Lung (tissue), 12 donors: ENCODE measurements around the gene BCR. TPM values are rescaled to one million over a fixed set of nuclear protein-coding genes. Genes with fewer than 3 reads are reported as not detected.

Source experiments
- ATAC-seq: fragments of 200-7000 bp; cut with Tn5 transposase; one replicate; pipeline ENCODE4 v1.9.1; 2020; ENCODE audit warnings: moderate number of reproducible peaks; ENCODE audit not compliant: insufficient read depth, low FRiP score
- DNase-seq, 3 donors: peaks; one replicate each; pipeline ENCODE4 v3.0.0-alpha.2; 2013 to 2017
- H3K27ac ChIP-seq, 2 donors: one replicate each; pipeline ENCODE4 v1.5.1; 2013; ENCODE audit warnings: mild to moderate bottlenecking in 2 of 2, moderate library complexity in 2 of 2, control low read depth in 1 of 2, inconsistent platforms in 1 of 2, low read depth in 1 of 2, low read length in 1 of 2
- H3K27me3 ChIP-seq, 3 donors: one replicate each; pipeline ENCODE4 v1.5.1; 2013; ENCODE audit warnings: low read length in 2 of 3; ENCODE audit not compliant: control insufficient read depth in 3 of 3, insufficient read depth in 3 of 3
- H3K36me3 ChIP-seq, 4 donors: one replicate each; pipeline ENCODE4 v1.5.1; 2013; ENCODE audit warnings: low read length in 4 of 4, mild to moderate bottlenecking in 1 of 4, moderate library complexity in 1 of 4; ENCODE audit not compliant: control insufficient read depth in 4 of 4, insufficient read depth in 4 of 4
- H3K4me1 ChIP-seq, 5 donors: one replicate each; pipeline ENCODE4 v1.5.1; 2013; ENCODE audit warnings: low read length in 5 of 5, mild to moderate bottlenecking in 2 of 5, moderate library complexity in 1 of 5; ENCODE audit not compliant: control insufficient read depth in 5 of 5, insufficient read depth in 5 of 5
- H3K4me3 ChIP-seq: one replicate; pipeline ENCODE4 v1.5.1; 2013; ENCODE audit warnings: mild to moderate bottlenecking, control low read depth, moderate library complexity
- H3K9ac ChIP-seq, 2 donors: one replicate each; pipeline ENCODE4 v1.5.1; 2013; ENCODE audit warnings: low read length in 2 of 2, control low read depth in 1 of 2; ENCODE audit not compliant: insufficient read depth in 1 of 2
- H3K9me3 ChIP-seq, 4 donors: one replicate each; pipeline ENCODE4 v1.5.1; 2013; ENCODE audit warnings: low read length in 3 of 4, mild to moderate bottlenecking in 1 of 4, moderate library complexity in 1 of 4; ENCODE audit not compliant: control insufficient read depth in 4 of 4, insufficient read depth in 3 of 4
- CTCF ChIP-seq: IDR thresholded peaks from 2 replicates; pipeline ENCODE4 v1.5.1; 2012; ENCODE audit warnings: mild to moderate bottlenecking; ENCODE audit errors: control extremely low read depth, extremely low read depth
- WGBS, 2 donors: extraction: QIAGEN DNeasy Blood & Tissue Kit; methylation state at CpG; one replicate each; pipeline ENCODE4 v1.1.7; 2013; 5-methylcytosine and 5-hydroxymethylcytosine counted together
- polyA plus RNA-seq, 2 donors: library from polyadenylated mRNA; stranded (reverse); fragments of 200-250 nt; gene quantifications; one replicate each; pipeline ENCODE4 v1.2.1, GENCODE V29; 2013
- total RNA-seq, 2 donors: library from RNA; depleted of rRNA in 1 of 2; stranded (reverse); fragments of >200 nt in 1 of 2; gene quantifications; one replicate each; pipeline ENCODE4 v1.2.1, GENCODE V29; 2014 to 2021
- donor health status: control.
- donor health status: control.
- donor health status: Bipolar disorder and iron deficiency.
- donor health status: healthy.
- donor health status: DM: yes; HTN: yes; CAD: no.

Gene BCR
- total and polyA plus RNA-seq, 4 donors = 21.8 to 67.3 (median 31.8) TPM

- Histone ChIP-seq H3K9me3 (no peaks in the 10 kb centered on the region), H3K4me1 (peaks cover 0 to 12% (median 4%) of the 10 kb centered on the region in 5 donors), H3K27me3 (no peaks in the 10 kb centered on the region), H3K36me3 (no peaks in the 10 kb centered on the region), H3K27ac (no peak overlapping the region), H3K9ac (no peak overlapping the region), H3K4me3 (no peak overlapping the region)
- DNase-seq (no peak), ATAC-seq (no peak)
- WGBS, 2 donors = 91 to 92% methylated on average over 4 of the region's 4 CpGs
- TF ChIP-seq CTCF = no peak
Measured at GRCh38 chr22:23161029-23161428, 19.3 kb upstream of the BCR start.

- 92 to 93% methylated on average over 13 of the region's 13 CpGs for WGBS, 2 donors
- TF ChIP-seq CTCF = no peak
- no peak for ATAC-seq
- Histone ChIP-seq H3K36me3 (no peaks in the 10 kb centered on the region), H3K4me3 (no peak overlapping the region), H3K9ac (no peak overlapping the region), H3K9me3 (no peaks in the 10 kb centered on the region), H3K4me1 (peaks cover 0 to 16% (median 4%) of the 10 kb centered on the region in 5 donors), H3K27ac (no peak overlapping the region), H3K27me3 (no peaks in the 10 kb centered on the region)
- no peak for DNase-seq
Measured at GRCh38 chr22:23161574-23161973, 18.7 kb upstream of the BCR start.

GRCh38 chr22:23163665-23164064 is 16.6 kb upstream of the BCR start:
- H3K4me1 ChIP-seq = peaks cover 0 to 20% (median 3%) of the 10 kb centered on the region in 5 donors
- DNase-seq (peak; percentile 57 to 78 (median 74)), ATAC-seq (no peak)
- no peaks in the 10 kb centered on the region for H3K9me3 ChIP-seq
- H3K27ac ChIP-seq = no peak overlapping the region
- H3K4me3 ChIP-seq = no peak overlapping the region
- H3K36me3 ChIP-seq = no peaks in the 10 kb centered on the region
- H3K9ac ChIP-seq = peak overlapping the region in 1 of 2 donors; percentile 16
- 67 to 78% methylated on average over 8 of the region's 8 CpGs for WGBS, 2 donors
- TF ChIP-seq CTCF = no peak
- no peaks in the 10 kb centered on the region for H3K27me3 ChIP-seq

- no peak for ATAC-seq
- no peaks in the 10 kb centered on the region for H3K9me3 ChIP-seq
- H3K27ac ChIP-seq = no peak overlapping the region
- H3K4me3 ChIP-seq = no peak overlapping the region
- H3K4me1 ChIP-seq = peaks cover 0 to 20% (median 3%) of the 10 kb centered on the region in 5 donors
- H3K27me3 ChIP-seq = no peaks in the 10 kb centered on the region
- WGBS, 2 donors = 77 to 84% methylated on average over 11 of the region's 11 CpGs
- TF ChIP-seq CTCF = no peak
- H3K9ac ChIP-seq = peak overlapping the region in 1 of 2 donors; percentile 16
- DNase-seq = no peak
- no peaks in the 10 kb centered on the region for H3K36me3 ChIP-seq
Measured at GRCh38 chr22:23164091-23164490, 16.2 kb upstream of the BCR start.
